Activated naive CD8-positive, alpha-beta T cell treated with anti-CD3 and anti-CD28 coated beads, Interleukin-2, amount 50 U/mL, for 24 hours (primary cell): ENCODE data around the gene FTCD.
"Not testable (repeated sequence)": the region's sequence is repeated elsewhere in the genome, so short reads cannot be mapped to it uniquely, and the experiment has no call there.

Source experiments
- ATAC-seq: fragments of 150-1000 bp; cut with Tn5 transposase; one replicate; pipeline ENCODE4 v1.10.0; 2021
- DNase-seq: peaks from one replicate; pipeline ENCODE4 v3.0.0; 2021
- H3K27ac Mint-ChIP-seq: one replicate; pipeline ENCODE4 v1.8.0; 2021; ENCODE audit warnings: mild to moderate bottlenecking, mixed read lengths
- H3K27me3 Mint-ChIP-seq: one replicate; pipeline ENCODE4 v1.8.0; 2021; ENCODE audit warnings: mixed read lengths
- H3K36me3 Mint-ChIP-seq: one replicate; pipeline ENCODE4 v1.8.0; 2021; ENCODE audit warnings: low read depth, mixed read lengths
- H3K4me1 Mint-ChIP-seq: one replicate; pipeline ENCODE4 v1.8.0; 2021; ENCODE audit warnings: mixed read lengths
- H3K4me3 Mint-ChIP-seq: one replicate; pipeline ENCODE4 v1.8.0; 2021; ENCODE audit warnings: mild to moderate bottlenecking, moderate library complexity, mixed read lengths
- H3K9me3 Mint-ChIP-seq: one replicate; pipeline ENCODE4 v1.8.0; 2021; ENCODE audit warnings: mixed read lengths

The FTCD gene

GRCh38 chr21:46155514-46156377, at the start of gene FTCD:
Gene FTCD, minus strand, starts transcription at chr21:46155579. Its CDS starts 56 bp downstream, at chr21:46155523.
- Mint-ChIP-seq H3K4me3 (no peak within 1 kb of the TSS), H3K27me3 (no peaks in the 10 kb centered on the region), H3K36me3 (no peaks in the 10 kb centered on the region), H3K9me3 (no peaks in the 10 kb centered on the region), H3K27ac (no peak within 1 kb of the TSS), H3K4me1 (no peaks in the 10 kb centered on the region)
- no peak for ATAC-seq
- DNase-seq: no peak

- Mint-ChIP-seq H3K27me3 (no peaks in the 10 kb centered on the region), H3K4me1 (no peaks in the 10 kb centered on the region), H3K27ac (no peak overlapping the region), H3K9me3 (no peaks in the 10 kb centered on the region), H3K4me3 (no peak overlapping the region), H3K36me3 (peaks cover 2% of the 10 kb centered on the region)
- ATAC-seq (no peak), DNase-seq (no peak)
Observed at GRCh38 chr21:46205166-46205565, 49.8 kb upstream of the FTCD start.

- Mint-ChIP-seq H3K9me3 (no peaks in the 10 kb centered on the region), H3K36me3 (peaks cover 11% of the 10 kb centered on the region), H3K4me3 (no peak overlapping the region), H3K27me3 (no peaks in the 10 kb centered on the region), H3K4me1 (no peaks in the 10 kb centered on the region), H3K27ac (no peak overlapping the region)
- ATAC-seq: no peak
- DNase-seq: no peak
Observed at GRCh38 chr21:46203203-46203600, 47.8 kb upstream of the FTCD start.

- Mint-ChIP-seq H3K27me3 (no peaks in the 10 kb centered on the region), H3K4me3 (no peak overlapping the region), H3K4me1 (no peaks in the 10 kb centered on the region), H3K9me3 (no peaks in the 10 kb centered on the region), H3K36me3 (peaks cover 11% of the 10 kb centered on the region), H3K27ac (no peak overlapping the region)
- DNase-seq (no peak), ATAC-seq (no peak)
Observed at GRCh38 chr21:46202592-46203202, 47.3 kb upstream of the FTCD start.

GRCh38 chr21:46200877-46201803, 45.8 kb upstream of the FTCD start:
- not testable (repeated sequence) for H3K27me3 Mint-ChIP-seq, H3K27ac Mint-ChIP-seq, DNase-seq, H3K4me1 Mint-ChIP-seq, H3K9me3 Mint-ChIP-seq, H3K4me3 Mint-ChIP-seq, ATAC-seq
- peaks cover 13% of the 10 kb centered on the region for H3K36me3 Mint-ChIP-seq

GRCh38 chr21:46199436-46200373, 44.3 kb upstream of the FTCD start:
- DNase-seq: no peak
- Mint-ChIP-seq H3K27me3 (no peaks in the 10 kb centered on the region), H3K27ac (no peak overlapping the region), H3K9me3 (no peaks in the 10 kb centered on the region), H3K4me1 (no peaks in the 10 kb centered on the region), H3K36me3 (peaks cover 14% of the 10 kb centered on the region), H3K4me3 (no peak overlapping the region)
- ATAC-seq: no peak

- Mint-ChIP-seq H3K27ac (no peak overlapping the region), H3K4me1 (no peaks in the 10 kb centered on the region), H3K36me3 (peaks cover 14% of the 10 kb centered on the region), H3K27me3 (no peaks in the 10 kb centered on the region), H3K4me3 (no peak overlapping the region), H3K9me3 (no peaks in the 10 kb centered on the region)
- no peak for ATAC-seq
- DNase-seq: no peak
Observed at GRCh38 chr21:46196733-46197132, 41.4 kb upstream of the FTCD start.

- H3K9me3 Mint-ChIP-seq: no peaks in the 10 kb centered on the region
- DNase-seq: no peak
- H3K27ac Mint-ChIP-seq: no peak overlapping the region
- peaks cover 14% of the 10 kb centered on the region for H3K36me3 Mint-ChIP-seq
- no peak overlapping the region for H3K4me3 Mint-ChIP-seq
- ATAC-seq: no peak
- no peaks in the 10 kb centered on the region for H3K4me1 Mint-ChIP-seq
- H3K27me3 Mint-ChIP-seq: no peaks in the 10 kb centered on the region
Observed at GRCh38 chr21:46195595-46196195, 40.3 kb upstream of the FTCD start.

GRCh38 chr21:46194374-46195334, 39.3 kb upstream of the FTCD start:
- DNase-seq (no peak), ATAC-seq (no peak)
- peaks cover 12% of the 10 kb centered on the region for H3K36me3 Mint-ChIP-seq
- H3K4me3 Mint-ChIP-seq: no peak overlapping the region
- no peaks in the 10 kb centered on the region for H3K4me1 Mint-ChIP-seq
- no peaks in the 10 kb centered on the region for H3K9me3 Mint-ChIP-seq
- no peak overlapping the region for H3K27ac Mint-ChIP-seq
- H3K27me3 Mint-ChIP-seq: no peaks in the 10 kb centered on the region

GRCh38 chr21:46193829-46194373, 38.5 kb upstream of the FTCD start:
- no peak for DNase-seq
- H3K4me1 Mint-ChIP-seq: no peaks in the 10 kb centered on the region
- ATAC-seq: no peak
- no peak overlapping the region for H3K4me3 Mint-ChIP-seq
- no peaks in the 10 kb centered on the region for H3K9me3 Mint-ChIP-seq
- peaks cover 6% of the 10 kb centered on the region for H3K36me3 Mint-ChIP-seq
- H3K27me3 Mint-ChIP-seq: no peaks in the 10 kb centered on the region
- H3K27ac Mint-ChIP-seq: no peak overlapping the region

GRCh38 chr21:46191686-46192575, 36.6 kb upstream of the FTCD start:
- Mint-ChIP-seq H3K27ac (no peak overlapping the region), H3K4me3 (no peak overlapping the region), H3K27me3 (no peaks in the 10 kb centered on the region), H3K9me3 (no peaks in the 10 kb centered on the region), H3K4me1 (no peaks in the 10 kb centered on the region), H3K36me3 (peaks cover 2% of the 10 kb centered on the region)
- ATAC-seq (no peak), DNase-seq (no peak)

GRCh38 chr21:46191257-46191685, 35.9 kb upstream of the FTCD start:
- Mint-ChIP-seq H3K9me3 (no peaks in the 10 kb centered on the region), H3K4me3 (no peak overlapping the region), H3K4me1 (no peaks in the 10 kb centered on the region), H3K27ac (no peak overlapping the region), H3K36me3 (peaks cover 2% of the 10 kb centered on the region), H3K27me3 (no peaks in the 10 kb centered on the region)
- DNase-seq (no peak), ATAC-seq (no peak)
